ENCODE measurements around the gene NME3.

The NME3 gene

DNA sequence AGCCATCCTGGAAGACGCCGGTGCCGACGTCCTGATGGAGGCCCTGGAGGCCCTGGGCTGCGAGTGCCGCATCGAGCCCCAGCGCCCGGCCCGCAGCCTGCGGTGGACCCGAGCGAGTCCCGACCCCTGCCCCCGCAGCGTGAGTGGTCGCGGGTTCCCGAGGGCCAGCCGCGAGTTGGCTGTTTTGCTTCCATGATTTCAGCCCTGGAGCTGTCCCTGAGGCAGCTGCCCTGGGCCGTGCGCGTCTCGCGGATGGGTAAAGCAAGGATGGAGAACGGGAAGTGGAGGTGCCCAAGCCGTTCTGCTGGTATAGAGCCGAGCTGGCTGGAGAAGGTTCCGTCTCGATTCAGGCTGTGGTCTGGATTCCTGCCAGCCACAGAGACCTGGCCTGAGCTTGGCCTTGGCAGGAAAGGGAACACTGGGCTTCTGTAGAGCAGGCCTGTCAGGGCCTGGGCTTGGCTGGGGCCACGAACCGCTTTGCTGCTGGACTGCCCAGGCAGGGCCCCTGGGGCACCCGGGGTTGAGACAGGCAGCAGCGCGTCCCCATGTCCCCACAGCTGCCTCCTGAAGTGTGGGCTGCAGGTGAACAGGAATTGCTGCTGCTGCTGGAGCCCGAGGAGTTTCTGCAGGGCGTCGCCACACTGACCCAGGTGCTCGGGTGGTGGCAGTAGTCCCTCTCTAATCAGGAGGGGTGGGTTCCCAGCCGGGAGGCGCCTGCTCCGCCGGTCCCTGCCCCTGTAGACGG is 2.5 kb upstream of the NME3 start:
- H3K4me3 ChIP-seq (ENCODE audit: low read depth, low read length): peak overlapping the region; percentile 72
- in situ Hi-C loops (cut with HindIII; ENCODE audit: low sequenced_read_pairs): no loop called here
- TF ChIP-seq, protein P1, sequence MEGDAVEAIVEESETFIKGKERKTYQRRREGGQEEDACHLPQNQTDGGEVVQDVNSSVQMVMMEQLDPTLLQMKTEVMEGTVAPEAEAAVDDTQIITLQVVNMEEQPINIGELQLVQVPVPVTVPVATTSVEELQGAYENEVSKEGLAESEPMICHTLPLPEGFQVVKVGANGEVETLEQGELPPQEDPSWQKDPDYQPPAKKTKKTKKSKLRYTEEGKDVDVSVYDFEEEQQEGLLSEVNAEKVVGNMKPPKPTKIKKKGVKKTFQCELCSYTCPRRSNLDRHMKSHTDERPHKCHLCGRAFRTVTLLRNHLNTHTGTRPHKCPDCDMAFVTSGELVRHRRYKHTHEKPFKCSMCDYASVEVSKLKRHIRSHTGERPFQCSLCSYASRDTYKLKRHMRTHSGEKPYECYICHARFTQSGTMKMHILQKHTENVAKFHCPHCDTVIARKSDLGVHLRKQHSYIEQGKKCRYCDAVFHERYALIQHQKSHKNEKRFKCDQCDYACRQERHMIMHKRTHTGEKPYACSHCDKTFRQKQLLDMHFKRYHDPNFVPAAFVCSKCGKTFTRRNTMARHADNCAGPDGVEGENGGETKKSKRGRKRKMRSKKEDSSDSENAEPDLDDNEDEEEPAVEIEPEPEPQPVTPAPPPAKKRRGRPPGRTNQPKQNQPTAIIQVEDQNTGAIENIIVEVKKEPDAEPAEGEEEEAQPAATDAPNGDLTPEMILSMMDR (IDR thresholded peaks at IDR 0.05; ENCODE audit: low read depth, low read length): no peak
- peak; percentile 41 for DNase-seq (ENCODE audit: low read depth, low spot score)

DNA sequence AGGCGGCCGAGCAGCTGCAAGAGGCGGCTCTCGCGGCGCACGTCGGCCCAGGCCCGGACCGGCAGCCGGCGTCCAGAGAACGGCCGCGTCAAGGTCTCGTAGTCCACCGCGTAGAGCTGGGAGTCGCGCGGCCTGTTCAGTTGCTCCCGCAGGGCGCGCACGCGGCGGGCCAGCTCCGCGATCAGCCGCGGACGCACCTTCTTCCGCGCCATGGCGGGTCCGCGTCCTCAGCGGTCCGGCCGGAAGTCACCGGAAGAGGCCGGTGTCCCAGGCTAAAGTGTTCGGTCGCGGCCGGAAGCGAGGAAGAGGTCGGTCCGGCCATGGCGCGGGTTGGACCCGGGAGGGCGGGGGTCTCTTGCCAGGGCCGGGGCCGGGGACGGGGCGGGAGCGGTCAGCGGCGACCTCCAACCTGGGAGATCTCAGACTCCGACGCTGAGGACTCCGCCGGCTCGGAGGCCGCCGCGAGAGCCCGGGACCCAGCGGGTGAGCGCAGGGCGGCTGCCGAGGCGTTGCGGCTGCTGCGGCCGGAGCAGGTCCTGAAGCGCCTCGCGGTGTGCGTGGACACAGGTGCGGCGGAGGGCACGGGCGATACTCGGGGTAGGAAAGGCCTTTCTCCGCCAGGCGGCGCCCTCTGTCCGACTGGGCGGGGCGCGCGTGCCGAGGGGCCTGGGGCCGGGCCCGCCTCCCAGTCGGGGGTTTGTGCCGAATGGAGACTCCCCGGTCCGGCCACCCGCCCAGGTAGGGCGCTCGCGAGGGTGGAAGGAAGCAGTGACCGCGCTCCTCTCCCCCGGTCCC is 1.8 kb upstream of the NME3 start, which contains the start of gene MRPS34:
Gene MRPS34, minus strand, starts transcription at position 227 of the 795 bp plus-strand sequence. Its CDS starts 15 bp downstream, at position 212.
- in situ Hi-C loops (cut with HindIII; ENCODE audit: low sequenced_read_pairs): no loop called here
- peak within 1 kb of the TSS; percentile 72 for H3K4me3 ChIP-seq (ENCODE audit: low read depth, low read length)
- TF ChIP-seq, protein P1 (IDR thresholded peaks at IDR 0.05; ENCODE audit: low read depth, low read length): peak; percentile 70
- DNase-seq (ENCODE audit: low read depth, low spot score): peak; percentile 84

GRCh38 chr16:1772362-1772907 is 1.1 kb upstream of the NME3 start, which contains the start of gene EME2:
Gene EME2 (plus strand): TSS chr16:1772810. CDS start chr16:1773228, 418 bp downstream.
- no peak for DNase-seq (ENCODE audit: low read depth, low spot score)
- peak within 1 kb of the TSS; percentile 72 for H3K4me3 ChIP-seq (ENCODE audit: low read depth, low read length)
- in situ Hi-C loops (cut with HindIII; ENCODE audit: low sequenced_read_pairs): no loop called here
- TF ChIP-seq, protein P1 (IDR thresholded peaks at IDR 0.05; ENCODE audit: low read depth, low read length): no peak

DNA sequence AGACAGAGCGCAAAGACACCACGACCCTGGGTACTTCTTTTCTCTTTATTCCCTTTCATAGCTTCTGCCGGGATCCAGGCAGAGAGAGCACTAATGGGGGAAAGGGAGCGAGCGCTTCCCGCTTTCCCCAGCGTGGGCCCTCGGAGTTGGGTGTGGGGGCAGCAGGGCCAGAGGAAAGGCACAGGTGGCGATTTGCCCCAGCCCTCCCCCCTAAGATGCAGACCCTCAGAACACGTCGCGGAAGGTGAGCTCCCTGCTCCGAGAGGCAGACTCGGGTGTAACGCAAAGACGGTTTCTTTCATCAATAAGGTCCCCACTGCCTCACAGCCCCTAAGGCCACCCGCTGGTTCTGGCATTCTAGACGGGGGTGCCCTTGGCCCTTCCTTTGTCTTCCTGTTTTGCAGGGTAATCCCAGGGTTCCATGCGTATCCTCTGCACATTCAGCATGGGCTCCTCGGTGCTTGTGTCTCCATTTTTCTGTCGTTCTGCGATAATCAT is 570 bp upstream of the NME3 start:
- in situ Hi-C loops (cut with HindIII; ENCODE audit: low sequenced_read_pairs): no loop called here
- H3K4me3 ChIP-seq (ENCODE audit: low read depth, low read length): peak overlapping the region; percentile 72
- TF ChIP-seq, protein P1 (IDR thresholded peaks at IDR 0.05; ENCODE audit: low read depth, low read length): no peak
- no peak for DNase-seq (ENCODE audit: low read depth, low spot score)

GRCh38 chr16:1770328-1771187 is 785 bp downstream of the NME3 start:
- in situ Hi-C loops (cut with HindIII; ENCODE audit: low sequenced_read_pairs): no loop called here
- DNase-seq (ENCODE audit: low read depth, low spot score): peak; percentile 50
- TF ChIP-seq, protein P1 (IDR thresholded peaks at IDR 0.05; ENCODE audit: low read depth, low read length): no peak
- H3K4me3 ChIP-seq (ENCODE audit: low read depth, low read length): peak overlapping the region; percentile 72
